ENCODE measurements around the gene MYLK.

MYLK gene

DNA sequence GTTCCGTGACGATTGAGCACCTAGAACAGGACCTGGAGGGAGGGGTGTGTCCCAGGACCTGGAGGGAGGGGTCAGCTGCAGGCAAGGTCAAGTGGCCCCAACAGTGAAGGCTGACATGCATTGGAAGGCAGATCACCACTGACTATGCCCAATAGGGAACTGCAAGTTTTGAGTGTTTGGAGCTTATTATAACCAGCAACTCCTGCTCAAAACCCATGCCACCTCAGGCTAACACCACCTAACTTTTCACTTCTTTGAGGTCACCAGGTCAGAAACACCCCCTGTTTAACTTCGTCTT lies 93.1 kb downstream of the MYLK start:
- no peak for DNase-seq

DNA sequence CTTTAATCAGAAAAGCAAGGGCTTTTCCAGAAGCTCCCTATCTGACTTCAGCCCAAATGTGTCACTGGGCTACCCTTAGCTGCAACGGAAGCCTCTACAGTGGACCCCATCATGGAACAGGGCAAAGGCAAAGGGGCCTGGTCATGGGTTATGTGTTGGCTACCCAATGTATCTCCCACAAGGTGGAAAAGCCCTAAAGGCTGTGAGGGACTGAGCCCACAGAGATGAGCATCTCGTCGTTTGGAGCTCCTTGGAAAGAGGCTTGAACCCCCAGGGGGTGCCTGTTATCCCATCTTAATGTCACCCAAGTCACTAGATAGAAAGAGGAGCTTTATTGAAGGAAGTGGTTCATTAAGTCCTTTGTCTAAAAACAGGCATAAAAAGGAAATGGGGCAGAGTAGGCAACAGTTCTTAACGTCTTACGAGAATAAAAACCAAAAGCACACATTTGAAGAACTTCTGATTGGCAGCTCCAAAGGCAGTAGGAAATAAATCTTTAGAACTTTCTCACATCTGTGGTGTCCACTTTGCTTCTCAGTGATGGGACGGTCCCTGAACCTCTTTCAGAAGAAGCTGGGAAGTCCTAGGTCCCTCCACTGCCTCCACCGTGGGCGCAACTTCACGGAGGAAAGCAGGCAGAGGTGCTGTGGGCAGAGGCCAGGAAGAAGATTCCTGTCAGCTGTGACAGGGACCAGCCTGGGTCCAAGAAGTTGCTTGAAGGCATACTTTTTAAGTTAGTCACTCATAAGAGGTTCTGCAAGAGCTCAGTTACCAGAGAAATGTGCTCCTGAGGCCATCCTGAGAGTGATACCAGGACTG lies 93.7 kb downstream of the MYLK start:
- no peak for DNase-seq

DNA sequence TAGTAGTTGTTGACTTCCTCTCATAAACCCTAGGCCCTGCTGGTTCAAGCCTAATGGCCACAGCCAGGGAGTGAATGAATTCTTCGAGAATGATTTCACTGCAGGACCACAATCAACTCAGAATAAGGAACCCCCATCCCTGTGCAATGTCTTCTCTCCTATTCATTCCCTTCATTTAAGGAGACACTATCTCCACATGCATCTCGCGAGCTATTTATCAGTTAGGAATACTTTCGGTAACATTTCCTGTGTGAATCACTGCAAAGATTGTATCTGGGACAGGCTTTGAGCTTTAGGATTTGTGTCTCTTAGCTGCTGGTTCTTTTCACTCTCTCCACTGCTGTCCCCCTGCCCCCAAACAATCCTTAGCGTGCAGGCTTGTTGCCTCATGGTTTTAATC lies 94.4 kb downstream of the MYLK start:
- no peak for DNase-seq

- DNase-seq = no peak
Observed at GRCh38 chr3:123789160-123789559, 95.0 kb downstream of the MYLK start.

DNA sequence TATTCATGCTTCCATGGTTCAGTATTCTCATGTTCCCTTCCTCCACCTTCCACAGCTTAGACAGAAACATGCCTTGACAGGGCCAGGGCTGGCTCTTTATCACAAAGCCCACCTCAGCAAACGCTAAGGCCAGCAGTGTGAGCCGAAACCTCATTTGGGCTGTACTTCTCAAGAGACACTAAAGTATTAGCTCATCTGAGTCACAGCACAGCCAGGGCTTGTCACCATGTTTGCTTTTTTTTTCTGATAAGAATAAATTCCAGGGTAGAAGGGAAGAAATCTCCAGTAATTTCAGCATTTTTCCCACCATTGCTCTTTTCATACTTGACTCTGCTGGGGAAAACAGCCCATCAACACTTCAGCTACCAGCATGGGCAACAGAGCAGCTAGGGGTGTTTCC lies 95.4 kb downstream of the MYLK start:
- no peak for DNase-seq

DNA sequence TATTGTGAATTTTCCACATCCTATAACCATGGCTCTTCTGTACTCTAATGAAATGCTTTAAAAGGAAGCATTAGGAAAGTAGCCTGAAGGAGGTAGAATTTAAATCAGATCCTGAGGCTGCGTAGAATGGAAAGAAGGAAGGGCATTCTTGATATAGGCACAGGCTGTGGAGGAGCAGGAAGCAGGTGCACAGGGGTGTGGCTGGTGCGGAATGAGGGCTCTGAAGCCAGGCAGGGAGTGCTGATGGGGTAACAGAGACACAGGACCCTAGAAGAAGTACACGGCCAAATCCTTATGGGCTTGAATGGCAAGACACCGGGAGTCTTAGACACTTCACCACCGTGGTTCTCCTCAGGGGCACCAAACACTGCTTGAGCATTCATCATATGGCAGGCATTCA lies 97.0 kb downstream of the MYLK start:
- no peak for DNase-seq

- DNase-seq = no peak
Observed at GRCh38 chr3:123785602-123786001, 98.5 kb downstream of the MYLK start.

GRCh38 chr3:123783811-123784210 lies 100.3 kb downstream of the MYLK start:
- no peak for DNase-seq

- no peak for DNase-seq
Observed at GRCh38 chr3:123783050-123783689, 101.0 kb downstream of the MYLK start.

DNA sequence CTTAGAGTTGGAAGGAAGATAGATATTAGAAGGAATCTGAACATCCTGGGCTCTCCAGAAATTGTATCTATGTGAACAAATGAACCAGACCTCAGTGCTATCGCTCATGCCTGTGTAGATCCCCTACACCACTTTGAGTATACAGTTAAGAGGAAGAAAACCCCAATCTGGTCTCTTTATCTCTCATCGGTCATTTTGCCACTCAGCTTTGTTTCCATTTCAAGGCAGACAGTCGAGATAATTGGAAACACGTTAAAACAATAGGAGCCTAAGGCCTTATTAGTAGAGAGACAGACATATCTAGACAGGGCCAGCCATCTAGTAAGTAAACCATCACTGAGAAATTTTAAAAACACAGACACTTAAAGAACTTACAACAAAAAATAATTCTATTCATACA lies 101.6 kb downstream of the MYLK start:
- no peak for DNase-seq

DNA sequence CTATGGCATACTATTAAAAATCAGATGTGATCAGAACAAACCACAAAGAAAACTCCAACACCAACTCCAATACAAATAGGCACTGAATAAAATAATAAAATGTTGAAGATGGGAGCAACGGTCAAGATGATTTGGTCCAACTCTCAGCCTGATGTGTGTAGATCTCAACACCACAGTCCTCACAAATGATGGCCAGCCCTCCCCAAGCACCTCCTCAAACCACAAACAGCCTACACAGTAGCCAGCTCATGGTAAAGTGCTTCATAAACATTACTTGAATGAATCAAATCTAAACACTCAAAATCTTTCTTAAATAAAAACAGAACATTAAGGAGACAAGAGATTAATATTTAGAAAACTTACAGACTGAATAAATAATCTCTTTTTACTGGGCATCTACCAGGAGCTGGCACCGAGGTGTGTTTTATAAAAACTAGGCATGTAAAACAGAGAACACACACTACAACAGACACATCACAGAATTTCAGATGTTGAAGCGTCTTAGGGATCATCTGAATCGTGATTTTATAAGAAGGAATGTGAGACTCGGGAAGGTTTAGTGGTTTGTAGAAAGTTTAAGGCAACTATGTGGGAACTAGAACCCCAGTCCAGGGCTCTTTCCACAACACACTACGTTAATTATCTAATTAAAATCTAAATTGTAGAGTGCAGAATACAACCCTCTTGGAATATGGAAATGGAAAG lies 102.4 kb downstream of the MYLK start:
- DNase-seq = no peak

GRCh38 chr3:123781138-123781537 lies 103.0 kb downstream of the MYLK start:
- no peak for DNase-seq

GRCh38 chr3:123780656-123781055 lies 103.5 kb downstream of the MYLK start:
- DNase-seq = no peak

- no peak for DNase-seq
Observed at GRCh38 chr3:123779655-123780231, 104.4 kb downstream of the MYLK start.

- DNase-seq = no peak
Observed at GRCh38 chr3:123778991-123779622, 105.0 kb downstream of the MYLK start.

GRCh38 chr3:123778525-123778924 lies 105.6 kb downstream of the MYLK start:
- DNase-seq = no peak

DNA sequence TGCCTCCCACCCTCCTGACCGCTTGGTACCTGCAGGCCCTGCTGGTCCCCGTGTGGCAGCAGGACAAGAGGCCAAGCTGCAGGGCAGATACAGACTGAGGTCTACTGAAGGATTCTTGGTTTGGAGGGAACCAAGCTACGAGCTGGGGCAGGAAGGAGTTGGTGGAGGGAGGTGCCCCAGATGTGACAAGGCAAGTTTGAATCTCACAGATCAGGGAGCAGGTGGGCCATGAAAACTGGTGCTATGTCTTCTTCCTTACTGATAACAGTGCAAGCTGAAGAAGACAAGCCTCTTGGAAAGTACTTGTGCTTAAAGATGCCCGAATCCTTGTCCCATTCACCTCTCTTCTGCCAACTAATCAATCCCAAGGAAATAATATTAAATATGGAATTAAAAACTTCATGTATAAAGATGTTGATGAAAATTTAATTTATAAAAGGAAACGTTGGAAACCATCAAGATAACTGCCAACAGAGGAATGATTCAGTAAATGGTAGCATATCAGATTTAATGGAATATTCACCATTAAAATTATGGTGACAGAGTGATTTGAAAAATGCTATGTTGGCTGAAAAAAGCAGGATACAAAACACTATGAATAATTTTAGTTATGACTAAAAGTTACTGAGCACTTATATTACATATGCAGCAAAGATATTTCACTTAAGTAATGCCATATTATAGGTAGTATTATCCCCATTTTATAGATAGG lies 107.9 kb downstream of the MYLK start:
- no peak for DNase-seq

GRCh38 chr3:123774474-123774873 lies 109.7 kb downstream of the MYLK start:
- no peak for DNase-seq

- DNase-seq = no peak
Observed at GRCh38 chr3:123773681-123774431, 110.3 kb downstream of the MYLK start.

DNA sequence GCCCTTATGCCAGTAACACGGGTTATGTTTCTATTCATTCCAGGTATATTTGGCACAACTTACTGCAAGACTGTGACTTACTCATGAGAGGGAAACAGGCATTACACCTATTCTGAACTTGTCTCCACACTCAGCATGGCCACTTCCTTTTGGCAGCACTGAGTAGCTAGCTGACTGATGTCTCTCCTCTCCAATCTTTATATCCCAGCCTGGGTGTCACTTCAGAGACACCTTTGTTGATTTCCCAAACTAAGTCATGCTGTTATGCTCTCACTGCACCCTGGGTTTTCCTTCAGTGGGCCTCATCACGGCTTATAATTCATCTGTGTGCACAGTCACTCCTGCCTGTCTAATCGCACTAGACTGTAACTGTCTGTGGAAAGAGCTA lies 114.8 kb downstream of the MYLK start:
- DNase-seq = no peak

DNA sequence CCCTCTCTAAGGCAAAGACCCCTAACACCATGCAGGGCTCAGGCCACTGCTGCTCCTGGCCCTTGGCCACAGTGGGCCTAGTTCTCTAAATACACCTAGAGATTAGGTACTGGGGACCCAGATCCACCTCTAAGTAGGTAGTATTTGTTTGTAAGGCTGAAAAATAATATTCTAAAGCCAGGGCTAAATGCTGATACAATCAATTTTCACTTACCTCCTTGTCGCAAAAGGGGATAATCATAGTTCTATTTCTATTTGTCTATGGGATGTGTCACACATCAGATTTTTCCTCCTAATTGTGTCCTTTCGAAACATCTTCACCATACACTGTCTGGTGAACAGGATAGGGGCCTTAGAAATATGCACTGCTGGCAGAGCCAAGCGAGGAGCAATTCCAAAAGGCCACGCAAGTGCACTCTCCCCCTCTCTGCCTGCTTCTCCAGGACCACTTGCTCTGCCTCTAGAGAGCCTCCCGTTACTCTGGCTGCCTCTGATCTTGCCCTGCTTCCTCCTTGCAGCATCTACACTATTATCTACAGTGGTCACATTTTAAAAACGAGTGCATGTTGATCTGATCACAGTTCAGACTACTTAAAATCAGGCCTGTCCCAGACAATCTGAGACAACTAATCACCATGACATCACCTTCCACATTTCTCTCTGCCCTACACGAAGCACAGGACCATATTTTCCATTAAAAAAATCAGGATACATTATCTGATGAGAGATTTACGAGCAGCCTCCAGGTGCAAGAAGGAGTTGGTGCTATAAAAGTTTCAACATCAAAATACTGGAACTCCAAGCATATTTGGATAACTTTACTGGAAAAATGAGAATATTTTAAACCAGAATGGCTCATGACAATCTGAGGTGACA lies 115.4 kb downstream of the MYLK start:
- no peak for DNase-seq
